Breast epithelium (tissue), 4 donors: ENCODE measurements around the gene RSPO3. TPM values are rescaled to one million over a fixed set of nuclear protein-coding genes. Genes with fewer than 3 reads are reported as not detected.

Source experiments
- DNase-seq, 2 donors: peaks; one replicate each; pipeline ENCODE4 v3.0.0-alpha.2; 2019; ENCODE audit warnings: low spot score in 2 of 2
- H3K27ac ChIP-seq, 2 donors: fragments of 200-600 bp; sonication (generic) in 1 of 2; one replicate each; pipeline ENCODE4 v1.5.1; 2016 to 2019; ENCODE audit warnings: mild to moderate bottlenecking in 1 of 2
- H3K27me3 ChIP-seq, 2 donors: fragments of 200-600 bp; sonication (generic) in 1 of 2; one replicate each; pipeline versions ENCODE4 v1.5.1 to v1.6.0; 2017 to 2019; ENCODE audit warnings: control low read depth in 1 of 2, mild to moderate bottlenecking in 1 of 2
- H3K36me3 ChIP-seq: fragments of 200-600 bp; one replicate; pipeline ENCODE4 v1.5.1; 2019
- H3K4me1 ChIP-seq, 2 donors: fragments of 200-600 bp; sonication (generic); one replicate each; pipeline ENCODE4 v1.5.1; 2016 to 2019; ENCODE audit warnings: control low read depth in 1 of 2
- H3K4me3 ChIP-seq, 3 donors: fragments of 200-600 bp; sonication (generic); 1 replicate in 2 of 3; 2 replicates in 1 of 3; pipeline ENCODE4 v1.5.1; 2016 to 2019; ENCODE audit warnings: mild to moderate bottlenecking in 3 of 3, moderate library complexity in 2 of 3
- H3K9me3 ChIP-seq, 2 donors: fragments of 200-600 bp; sonication (generic) in 1 of 2; one replicate each; pipeline ENCODE4 v1.5.1; 2016 to 2019; ENCODE audit warnings: control low read depth in 1 of 2
- CTCF ChIP-seq, 3 donors: fragments of 450-650 bp; IDR thresholded peaks; one replicate each; pipeline ENCODE4 v1.5.1; 2016 to 2017; ENCODE audit warnings: antibody characterized with exemption in 3 of 3, mild to moderate bottlenecking in 3 of 3, moderate library complexity in 3 of 3
- POLR2A ChIP-seq: fragments of 450-650 bp; IDR thresholded peaks from one replicate; pipeline ENCODE4 v1.6.1; 2016; ENCODE audit warnings: antibody characterized with exemption, mild to moderate bottlenecking, moderate library complexity
- POLR2AphosphoS5 ChIP-seq, 3 donors: sonication (generic); formaldehyde crosslinking; IDR thresholded peaks; one replicate each; pipeline ENCODE4 v1.6.1; 2017; ENCODE audit warnings: antibody characterized with exemption in 3 of 3
- intact Hi-C: fragments of 100-400 bp; cut with DNase I; formaldehyde crosslinking; loops from one replicate; pipeline ENCODE4 v1.15.1; 2023; ENCODE audit warnings: low total_unique reads
- total RNA-seq, 3 donors: library from RNA; depleted of rRNA; stranded (reverse); fragments of >200 nt; gene quantifications; one replicate each; pipeline ENCODE4 v1.1.0, GENCODE V29; 2016

Gene RSPO3
- total RNA-seq, 3 donors from 2014 or later: 5.9 to 23.3 (median 16.2) TPM

- no peak overlapping the region for H3K4me3 ChIP-seq
- H3K9me3 ChIP-seq: no peaks in the 10 kb centered on the region
- no peaks in the 10 kb centered on the region for H3K36me3 ChIP-seq
- no peaks in the 10 kb centered on the region for H3K27me3 ChIP-seq
- no peak for TF ChIP-seq POLR2AphosphoS5 (IDR thresholded peaks at IDR 0.05)
- TF ChIP-seq CTCF (IDR thresholded peaks at IDR 0.05): peak in 1 of 3 donors; percentile 18
- no peaks in the 10 kb centered on the region for H3K4me1 ChIP-seq
- no peak for DNase-seq
- intact Hi-C loops: no loop called here
- H3K27ac ChIP-seq: peak overlapping the region; percentile 43 to 75
Observed at GRCh38 chr6:127192911-127193541, 74.6 kb downstream of the RSPO3 start.

GRCh38 chr6:127195833-127196232 is 77.4 kb downstream of the RSPO3 start:
- no peak for TF ChIP-seq POLR2A
- TF ChIP-seq POLR2AphosphoS5 (IDR thresholded peaks at IDR 0.05): no peak
- no peak for TF ChIP-seq CTCF (IDR thresholded peaks at IDR 0.05)
- intact Hi-C loops: no loop called here
- H3K36me3 ChIP-seq: no peaks in the 10 kb centered on the region
- H3K9me3 ChIP-seq: no peaks in the 10 kb centered on the region
- H3K4me3 ChIP-seq: no peak overlapping the region
- DNase-seq: no peak
- no peaks in the 10 kb centered on the region for H3K27me3 ChIP-seq
- H3K27ac ChIP-seq: no peak overlapping the region
- no peaks in the 10 kb centered on the region for H3K4me1 ChIP-seq

- intact Hi-C loops: no loop called here
- Histone ChIP-seq H3K27ac (no peak overlapping the region), H3K27me3 (no peaks in the 10 kb centered on the region), H3K4me3 (no peak overlapping the region), H3K4me1 (no peaks in the 10 kb centered on the region), H3K36me3 (no peaks in the 10 kb centered on the region), H3K9me3 (no peaks in the 10 kb centered on the region)
- TF ChIP-seq POLR2AphosphoS5 (IDR thresholded peaks at IDR 0.05) (no peak), CTCF (IDR thresholded peaks at IDR 0.05) (no peak), POLR2A (no peak)
- no peak for DNase-seq
Observed at GRCh38 chr6:127198549-127198948, 80.1 kb downstream of the RSPO3 start.

GRCh38 chr6:127199470-127199869 is 81.0 kb downstream of the RSPO3 start:
- TF ChIP-seq POLR2A (no peak), POLR2AphosphoS5 (IDR thresholded peaks at IDR 0.05) (no peak), CTCF (IDR thresholded peaks at IDR 0.05) (no peak)
- Histone ChIP-seq H3K36me3 (no peaks in the 10 kb centered on the region), H3K27ac (no peak overlapping the region), H3K27me3 (no peaks in the 10 kb centered on the region), H3K4me1 (no peaks in the 10 kb centered on the region), H3K9me3 (no peaks in the 10 kb centered on the region), H3K4me3 (no peak overlapping the region)
- DNase-seq: no peak
- intact Hi-C loops: no loop called here

- Histone ChIP-seq H3K4me1 (no peaks in the 10 kb centered on the region), H3K4me3 (no peak overlapping the region), H3K27me3 (no peaks in the 10 kb centered on the region), H3K27ac (peak overlapping the region in 1 of 2 donors; percentile 9), H3K36me3 (no peaks in the 10 kb centered on the region), H3K9me3 (no peaks in the 10 kb centered on the region)
- TF ChIP-seq CTCF (IDR thresholded peaks at IDR 0.05) (no peak), POLR2A (no peak), POLR2AphosphoS5 (IDR thresholded peaks at IDR 0.05) (no peak)
- intact Hi-C loops: no loop called here
- no peak for DNase-seq
Observed at GRCh38 chr6:127200114-127200513, 81.6 kb downstream of the RSPO3 start.
